K562 (cell line): ENCODE results near the gene SDF4. TPM values are rescaled to one million over a fixed set of nuclear protein-coding genes. Genes with fewer than 3 reads are reported as not detected.

Experiments used
- ARHGAP35 ChIP-seq: fragments of 450-650 bp; IDR thresholded peaks from 2 replicates; pipeline ENCODE4 v1.6.1; 2018; ENCODE audit not compliant: partially characterized antibody
- ATF7 ChIP-seq: fragments of 450-650 bp; IDR thresholded peaks from 2 replicates; pipeline ENCODE4 v1.7.1; 2014; ENCODE audit warnings: mild to moderate bottlenecking, moderate library complexity
- DACH1 ChIP-seq: fragments of 450-650 bp; IDR thresholded peaks from 2 replicates; pipeline ENCODE4 v1.6.1; 2018; ENCODE audit not compliant: partially characterized antibody
- EGR1 ChIP-seq: fragments of 450-650 bp; conservative IDR thresholded peaks from 2 replicates; pipeline ENCODE4 v1.6.1; 2017; ENCODE audit warnings: mild to moderate bottlenecking
- ETS2 ChIP-seq: IDR thresholded peaks from 2 replicates; pipeline ENCODE4 v1.6.1; 2016; ENCODE audit warnings: borderline replicate concordance, missing genetic modification characterization, mild to moderate bottlenecking, moderate library complexity, missing compliant biosample characterization; ENCODE audit not compliant: poor library complexity, severe bottlenecking
- MCM3 ChIP-seq: fragments of 450-650 bp; IDR thresholded peaks from 2 replicates; pipeline ENCODE4 v1.6.1; 2016
- SMARCA4 ChIP-seq: fragments of 450-650 bp; IDR thresholded peaks from 2 replicates; pipeline ENCODE4 v1.6.1; 2016
- SOX6 ChIP-seq: fragments of 450-650 bp; IDR thresholded peaks from 2 replicates; pipeline ENCODE4 v1.6.1; 2014; ENCODE audit warnings: mild to moderate bottlenecking
- TSC22D4 ChIP-seq: fragments of 450-650 bp; IDR thresholded peaks from 2 replicates; pipeline ENCODE4 v1.6.1; 2016; ENCODE audit warnings: missing genetic modification characterization, missing biosample characterization, control low read depth
- polyA plus RNA-seq, 8 experiments: library from polyadenylated mRNA; depleted of rRNA in 4 of 8; stranded (reverse) in 5 of 8; unstranded in 3 of 8; fragments of >200 nt; fragmentation: Nextera tagmentation in 2 of 8; fragmentation: Illumina TruSeq in 1 of 8; extraction: Ambion mirVana in 2 of 8; extraction: Trizol in 1 of 8; gene quantifications; 2 replicates each; pipeline versions ENCODE4 v1.2.1 to v1.2.3, GENCODE V29; 2011 to 2014; ENCODE audit warnings: inconsistent platforms in 1 of 8, missing spikeins in 1 of 8
- total RNA-seq, 7 experiments: library from RNA; depleted of rRNA in 6 of 7; stranded (reverse); fragments of >200 nt in 6 of 7; fragmentation: Illumina TruSeq in 2 of 7; extraction: Trizol in 2 of 7; gene quantifications; 2 replicates each; pipeline versions ENCODE4 v1.2.1 to v1.2.3, GENCODE V29; 2011 to 2021; ENCODE audit warnings: low replicate concordance in 1 of 7
- TF ChIP-seq, protein P1 (sequence below), 2 experiments: fragments of 450-650 bp in 1 of 2; sonication (generic) in 1 of 2; formaldehyde crosslinking in 1 of 2; IDR thresholded peaks; 2 replicates each; pipeline versions ENCODE4 v1.7.1 to v1.9.0; 2016 to 2022; ENCODE audit warnings: inconsistent platforms in 1 of 2, mild to moderate bottlenecking in 1 of 2, missing genetic modification reagents in 1 of 2
- TF ChIP-seq, protein P2 (sequence below): fragments of 450-650 bp; formaldehyde crosslinking; conservative IDR thresholded peaks from 2 replicates; pipeline ENCODE4 v1.4.0; 2022; ENCODE audit warnings: mild to moderate bottlenecking, missing genetic modification characterization

Gene SDF4
- total and polyA plus RNA-seq, 9 of the 15 experiments (the other 6 are each of a cell fraction or from before 2014, with no cell fraction given): 0.35 to 160 (median 65.2) TPM

DNA sequence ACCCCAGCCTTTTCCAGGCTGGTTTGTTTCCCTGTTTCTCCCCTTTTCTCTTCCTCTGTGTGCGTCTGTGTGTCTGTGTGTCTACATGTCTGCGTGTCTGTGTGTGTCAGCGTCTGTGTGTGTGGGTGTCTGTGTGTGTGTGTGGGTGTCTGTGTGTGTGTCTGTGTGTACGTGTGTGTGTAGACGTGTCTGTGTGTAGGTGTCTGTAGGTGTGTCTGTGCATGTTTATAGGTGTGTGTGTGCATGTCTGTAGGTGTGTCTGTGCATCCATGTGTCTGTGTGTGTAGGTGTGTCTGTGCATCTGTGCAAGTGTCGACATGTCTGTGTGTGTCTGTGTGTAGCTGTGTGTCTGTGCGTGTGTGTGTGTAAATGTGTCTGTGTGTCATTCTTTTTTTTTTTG lies 54.9 kb downstream of the SDF4 start (continued):
- TF ChIP-seq, protein P1, sequence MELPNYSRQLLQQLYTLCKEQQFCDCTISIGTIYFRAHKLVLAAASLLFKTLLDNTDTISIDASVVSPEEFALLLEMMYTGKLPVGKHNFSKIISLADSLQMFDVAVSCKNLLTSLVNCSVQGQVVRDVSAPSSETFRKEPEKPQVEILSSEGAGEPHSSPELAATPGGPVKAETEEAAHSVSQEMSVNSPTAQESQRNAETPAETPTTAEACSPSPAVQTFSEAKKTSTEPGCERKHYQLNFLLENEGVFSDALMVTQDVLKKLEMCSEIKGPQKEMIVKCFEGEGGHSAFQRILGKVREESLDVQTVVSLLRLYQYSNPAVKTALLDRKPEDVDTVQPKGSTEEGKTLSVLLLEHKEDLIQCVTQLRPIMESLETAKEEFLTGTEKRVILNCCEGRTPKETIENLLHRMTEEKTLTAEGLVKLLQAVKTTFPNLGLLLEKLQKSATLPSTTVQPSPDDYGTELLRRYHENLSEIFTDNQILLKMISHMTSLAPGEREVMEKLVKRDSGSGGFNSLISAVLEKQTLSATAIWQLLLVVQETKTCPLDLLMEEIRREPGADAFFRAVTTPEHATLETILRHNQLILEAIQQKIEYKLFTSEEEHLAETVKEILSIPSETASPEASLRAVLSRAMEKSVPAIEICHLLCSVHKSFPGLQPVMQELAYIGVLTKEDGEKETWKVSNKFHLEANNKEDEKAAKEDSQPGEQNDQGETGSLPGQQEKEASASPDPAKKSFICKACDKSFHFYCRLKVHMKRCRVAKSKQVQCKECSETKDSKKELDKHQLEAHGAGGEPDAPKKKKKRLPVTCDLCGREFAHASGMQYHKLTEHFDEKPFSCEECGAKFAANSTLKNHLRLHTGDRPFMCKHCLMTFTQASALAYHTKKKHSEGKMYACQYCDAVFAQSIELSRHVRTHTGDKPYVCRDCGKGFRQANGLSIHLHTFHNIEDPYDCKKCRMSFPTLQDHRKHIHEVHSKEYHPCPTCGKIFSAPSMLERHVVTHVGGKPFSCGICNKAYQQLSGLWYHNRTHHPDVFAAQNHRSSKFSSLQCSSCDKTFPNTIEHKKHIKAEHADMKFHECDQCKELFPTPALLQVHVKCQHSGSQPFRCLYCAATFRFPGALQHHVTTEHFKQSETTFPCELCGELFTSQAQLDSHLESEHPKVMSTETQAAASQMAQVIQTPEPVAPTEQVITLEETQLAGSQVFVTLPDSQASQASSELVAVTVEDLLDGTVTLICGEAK (IDR thresholded peaks at IDR 0.05): no peak
- TF ChIP-seq, protein P1 (CRISPR knock-in tag; IDR thresholded peaks at IDR 0.05): peak; percentile 13; the same call in 1 of the 2 replicates
- TF ChIP-seq EGR1: peak; percentile 65
- TF ChIP-seq, protein P2, sequence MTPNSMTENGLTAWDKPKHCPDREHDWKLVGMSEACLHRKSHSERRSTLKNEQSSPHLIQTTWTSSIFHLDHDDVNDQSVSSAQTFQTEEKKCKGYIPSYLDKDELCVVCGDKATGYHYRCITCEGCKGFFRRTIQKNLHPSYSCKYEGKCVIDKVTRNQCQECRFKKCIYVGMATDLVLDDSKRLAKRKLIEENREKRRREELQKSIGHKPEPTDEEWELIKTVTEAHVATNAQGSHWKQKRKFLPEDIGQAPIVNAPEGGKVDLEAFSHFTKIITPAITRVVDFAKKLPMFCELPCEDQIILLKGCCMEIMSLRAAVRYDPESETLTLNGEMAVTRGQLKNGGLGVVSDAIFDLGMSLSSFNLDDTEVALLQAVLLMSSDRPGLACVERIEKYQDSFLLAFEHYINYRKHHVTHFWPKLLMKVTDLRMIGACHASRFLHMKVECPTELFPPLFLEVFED (CRISPR knock-in tag): 0 out of 2 replicates have a peak, but pooled peaks have one; percentile 37
- TF ChIP-seq ETS2 (tag): no peak
- TF ChIP-seq MCM3: 0 out of 2 replicates have a peak, but pooled peaks have one; percentile 13
- peak; percentile 89 for TF ChIP-seq TSC22D4 (tag)
- TF ChIP-seq DACH1: no peak
- TF ChIP-seq ARHGAP35: peak; percentile 33
- TF ChIP-seq ATF7: no peak
- no peak for TF ChIP-seq SOX6
- no peak for TF ChIP-seq SMARCA4
